Measurements from ENCODE around the gene DBR1. TPM values are rescaled to one million over a fixed set of nuclear protein-coding genes. Genes with fewer than 3 reads are reported as not detected.
A peak's percentile ranks its signal among the peaks of the same experiment; 100 is the strongest.

DBR1 gene, protein sequence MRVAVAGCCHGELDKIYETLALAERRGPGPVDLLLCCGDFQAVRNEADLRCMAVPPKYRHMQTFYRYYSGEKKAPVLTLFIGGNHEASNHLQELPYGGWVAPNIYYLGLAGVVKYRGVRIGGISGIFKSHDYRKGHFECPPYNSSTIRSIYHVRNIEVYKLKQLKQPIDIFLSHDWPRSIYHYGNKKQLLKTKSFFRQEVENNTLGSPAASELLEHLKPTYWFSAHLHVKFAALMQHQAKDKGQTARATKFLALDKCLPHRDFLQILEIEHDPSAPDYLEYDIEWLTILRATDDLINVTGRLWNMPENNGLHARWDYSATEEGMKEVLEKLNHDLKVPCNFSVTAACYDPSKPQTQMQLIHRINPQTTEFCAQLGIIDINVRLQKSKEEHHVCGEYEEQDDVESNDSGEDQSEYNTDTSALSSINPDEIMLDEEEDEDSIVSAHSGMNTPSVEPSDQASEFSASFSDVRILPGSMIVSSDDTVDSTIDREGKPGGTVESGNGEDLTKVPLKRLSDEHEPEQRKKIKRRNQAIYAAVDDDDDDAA
- 10.8 TPM for total RNA-seq (ENCODE audit: insufficient read depth, low replicate concordance)

DNA sequence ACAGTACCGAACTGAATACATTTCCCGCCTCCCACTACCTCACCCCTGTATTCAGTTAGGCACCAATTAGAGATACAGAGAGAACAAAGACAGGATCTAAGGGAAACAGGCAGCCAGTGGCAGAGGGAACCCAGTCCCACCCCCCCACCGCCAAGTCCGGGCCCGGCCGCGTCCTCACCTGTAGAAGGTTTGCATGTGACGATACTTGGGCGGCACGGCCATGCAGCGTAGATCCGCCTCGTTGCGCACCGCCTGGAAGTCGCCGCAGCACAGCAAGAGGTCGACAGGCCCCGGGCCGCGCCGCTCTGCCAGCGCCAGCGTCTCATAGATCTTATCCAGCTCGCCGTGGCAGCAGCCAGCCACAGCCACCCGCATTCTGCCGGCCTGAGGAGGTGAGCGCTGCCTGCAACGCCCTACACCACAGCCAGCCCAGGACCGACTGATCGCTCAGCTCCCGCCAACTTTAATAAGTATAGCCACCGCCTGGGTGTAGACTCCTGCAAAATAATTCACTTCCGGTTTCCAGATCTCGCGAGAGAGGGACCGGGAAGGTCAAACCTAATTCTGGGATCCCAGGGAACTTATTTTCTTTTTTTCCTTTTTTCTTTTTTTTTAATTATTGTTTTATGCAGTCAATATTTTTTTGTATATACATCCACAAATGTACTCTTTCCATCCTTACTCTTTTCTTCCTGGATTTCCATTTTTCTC is at the start of gene DBR1:
Gene DBR1, minus strand, starts transcription at position 501 of the 711 bp plus-strand sequence. Its CDS starts 126 bp downstream, at position 375.
- peak; percentile 92 for DNase-seq (ENCODE audit: low spot score)

DNA sequence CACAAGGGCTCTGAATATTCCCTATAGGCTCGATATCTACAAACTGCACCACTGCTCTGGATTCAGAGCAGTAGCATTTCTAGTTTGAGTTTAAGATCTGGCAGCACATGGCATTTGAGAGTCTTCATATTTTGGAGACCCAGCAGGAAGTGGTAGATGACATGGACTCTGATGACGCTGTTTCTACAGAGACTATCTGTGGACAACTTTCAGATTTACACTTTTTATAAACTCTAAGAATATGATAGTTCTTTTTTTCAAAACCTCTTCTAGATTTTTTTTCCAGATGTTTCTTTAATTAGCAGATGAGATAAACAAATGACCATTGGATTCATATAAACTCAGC is 48.2 kb upstream of the DBR1 start:
- no peak for DNase-seq (ENCODE audit: low spot score)

DNA sequence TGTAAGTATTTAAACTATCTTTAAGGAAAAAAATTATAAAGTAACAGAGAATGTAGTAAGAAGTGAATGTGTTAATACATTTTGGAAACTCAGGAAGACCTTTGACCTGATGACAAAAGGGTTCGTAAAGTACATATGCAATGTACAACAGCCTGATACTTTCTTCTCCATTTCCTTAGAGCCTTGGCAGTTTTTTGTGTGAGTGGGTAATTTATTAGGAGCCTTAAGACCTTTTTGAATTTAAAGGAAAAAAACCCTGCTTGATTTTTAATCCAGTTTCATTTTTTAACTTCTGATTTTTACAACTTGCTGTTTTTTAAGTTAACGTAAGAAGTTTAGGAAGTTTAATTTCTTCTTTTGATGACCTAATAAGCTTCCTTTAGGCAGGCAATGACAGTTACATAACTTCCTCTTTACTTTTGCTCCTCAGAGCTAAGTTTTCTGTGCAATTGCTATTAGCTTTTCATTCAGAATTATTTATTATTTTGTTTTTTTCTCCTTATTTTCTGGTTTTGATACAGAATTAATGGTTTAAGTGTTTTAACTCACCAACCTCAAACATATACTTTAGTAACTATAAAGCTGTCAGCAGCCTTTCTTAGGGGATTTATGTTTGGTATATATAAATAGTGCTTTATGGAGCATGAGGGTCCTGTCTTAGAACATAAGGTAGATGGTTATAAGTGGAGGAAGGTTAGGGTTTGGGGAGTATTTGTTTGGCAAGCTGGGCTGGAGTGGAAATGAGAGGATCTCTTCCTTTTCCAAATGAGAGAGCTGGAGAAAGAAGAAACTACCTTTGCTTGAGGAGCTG is 47.6 kb upstream of the DBR1 start:
- no peak for DNase-seq (ENCODE audit: low spot score)

DNA sequence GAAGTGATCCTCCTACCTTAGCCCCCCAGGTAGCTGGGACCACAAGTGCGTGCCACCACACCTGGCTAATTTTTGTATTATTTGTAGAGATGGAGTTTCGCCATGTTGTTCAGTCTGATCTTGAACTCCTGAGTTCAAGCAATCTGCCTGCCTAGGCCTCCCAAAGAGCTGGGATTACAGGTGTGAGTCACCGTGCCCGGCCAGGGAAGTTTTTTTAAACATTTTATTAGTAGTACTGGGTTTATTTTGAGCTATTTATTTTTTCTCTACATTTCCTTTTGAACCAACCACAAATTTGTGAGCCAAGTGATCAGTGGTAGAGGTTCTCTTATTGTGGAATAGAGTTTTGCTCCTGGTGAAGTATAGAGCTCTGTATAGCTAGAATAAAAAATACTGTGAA is 46.1 kb upstream of the DBR1 start:
- DNase-seq (ENCODE audit: low spot score): no peak

DNA sequence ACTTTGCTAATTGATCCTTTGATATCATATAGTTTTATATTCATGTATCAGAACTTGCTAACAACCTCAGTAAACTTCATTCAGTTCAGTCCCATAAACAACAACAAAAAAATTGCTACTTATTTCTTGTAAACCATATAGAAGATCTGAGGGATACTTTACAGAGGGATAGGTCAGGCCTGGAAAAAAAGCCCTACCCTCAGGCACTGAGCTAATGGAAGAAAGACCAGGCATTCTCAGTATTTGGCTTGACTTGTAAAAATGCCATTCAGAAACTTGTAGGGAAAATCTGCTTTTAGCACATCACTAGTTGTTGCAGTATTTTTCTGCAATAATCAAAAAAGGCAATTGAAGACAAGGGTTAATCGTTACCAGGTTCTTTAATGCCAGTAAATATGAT is 45.5 kb upstream of the DBR1 start:
- peak; percentile 2 for DNase-seq (ENCODE audit: low spot score)

DNA sequence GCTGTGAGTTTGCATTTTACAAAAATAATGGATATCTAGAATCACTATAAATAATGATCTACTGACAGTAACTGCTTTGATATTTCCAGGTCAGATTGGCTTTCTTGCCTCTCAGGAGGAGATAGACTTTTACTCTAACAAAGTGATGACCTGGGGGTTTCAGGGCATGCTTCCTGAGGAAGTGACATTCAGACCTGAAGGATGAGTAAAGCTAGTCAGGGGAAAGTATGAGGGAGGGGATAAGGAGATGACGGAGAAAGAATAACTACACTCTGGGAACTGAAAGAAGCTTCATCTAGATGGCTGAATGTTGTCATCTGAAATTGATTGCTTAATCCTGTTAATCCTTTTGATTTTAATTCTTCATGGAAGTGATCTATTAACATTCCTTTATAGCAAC is 44.5 kb upstream of the DBR1 start:
- no peak for DNase-seq (ENCODE audit: low spot score)

DNA sequence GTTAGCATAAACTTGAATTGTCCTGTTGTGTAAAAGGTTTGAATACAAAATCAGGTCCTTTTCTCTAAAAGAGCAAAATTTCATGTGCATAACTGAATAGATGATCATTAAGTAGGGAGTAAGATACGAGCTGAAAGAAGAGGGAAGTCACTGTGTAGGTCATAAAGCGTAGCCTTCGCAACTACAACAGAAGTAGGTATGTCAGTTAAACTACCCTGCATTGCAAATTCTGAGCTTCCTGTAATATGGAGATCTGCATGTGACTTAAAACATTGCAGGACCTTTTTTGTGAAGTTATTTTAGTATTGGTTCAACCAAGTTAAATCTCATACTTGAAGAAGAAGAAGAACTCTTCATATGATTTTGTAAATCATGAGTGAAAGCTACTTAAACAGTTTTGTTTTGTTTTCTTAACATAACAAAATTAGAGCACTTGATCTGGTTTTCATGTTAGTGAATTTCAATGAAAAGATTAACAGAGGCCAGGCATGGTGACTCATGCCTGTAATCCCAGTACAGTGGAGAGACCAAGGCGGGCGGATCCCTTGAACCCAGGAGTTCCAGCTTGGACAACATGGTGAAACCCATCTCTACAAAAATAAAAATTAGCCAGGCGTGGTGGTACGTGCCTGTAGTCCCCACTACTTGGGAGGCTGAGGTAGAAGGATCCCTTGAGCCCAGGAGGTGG is 38.8 kb upstream of the DBR1 start:
- DNase-seq (ENCODE audit: low spot score): no peak

DNA sequence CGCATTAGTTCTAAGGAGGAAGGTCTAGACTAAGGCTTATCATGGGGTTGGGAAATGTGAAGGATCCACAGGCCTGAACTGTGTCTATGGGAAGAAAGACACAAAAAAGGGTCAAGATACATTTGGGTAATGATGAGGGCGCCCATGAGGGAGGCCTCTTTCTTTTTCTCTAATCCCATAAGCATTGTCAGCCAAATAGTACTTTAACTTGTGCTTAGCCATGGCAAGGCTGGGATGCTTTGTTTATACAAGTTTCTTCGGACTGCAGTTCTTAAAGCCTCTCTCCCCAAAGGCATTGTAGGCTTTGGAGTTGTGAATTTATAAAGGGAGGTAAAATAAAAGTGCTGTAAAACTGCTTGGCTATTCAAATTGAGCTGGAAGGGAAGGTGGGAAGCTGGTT is 35.8 kb upstream of the DBR1 start:
- no peak for DNase-seq (ENCODE audit: low spot score)

DNA sequence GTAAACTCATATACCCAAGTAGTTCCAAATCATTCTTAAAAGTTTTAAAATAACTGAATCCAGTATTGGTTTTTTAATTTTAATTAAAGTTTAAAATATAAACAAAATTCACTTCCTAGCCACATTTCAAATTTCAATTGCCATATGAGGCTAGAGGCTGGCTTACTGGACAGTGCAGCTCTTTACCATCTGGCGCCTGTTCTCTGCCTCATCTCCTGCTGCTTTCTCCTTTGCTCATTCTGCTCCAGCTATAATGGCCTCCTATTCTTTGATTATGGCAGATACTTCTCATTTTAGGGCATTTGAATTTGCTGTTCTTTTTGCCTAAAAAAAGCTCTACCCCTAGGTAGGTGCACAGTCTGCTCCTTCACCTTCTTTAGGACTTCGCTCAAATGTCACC is 31.5 kb upstream of the DBR1 start:
- DNase-seq (ENCODE audit: low spot score): no peak

DNA sequence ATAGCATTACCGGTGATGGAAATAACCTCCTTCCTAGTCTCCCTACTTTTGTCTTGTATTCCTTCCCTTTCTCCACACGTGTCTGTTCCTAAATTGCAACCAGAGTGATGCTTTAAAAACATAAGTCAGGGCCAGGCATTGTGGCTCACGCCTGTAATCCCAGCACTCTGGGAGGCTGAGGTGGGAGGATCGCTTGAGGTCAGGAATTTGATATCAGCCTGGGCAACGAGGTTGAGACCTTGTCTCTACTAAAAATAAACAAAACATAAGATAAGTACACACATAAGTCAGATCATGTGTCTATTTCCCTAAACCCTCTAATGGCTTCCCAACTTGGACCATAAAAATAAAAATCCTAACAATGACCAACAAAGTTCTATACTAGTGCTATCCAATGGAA is 30.8 kb upstream of the DBR1 start:
- no peak for DNase-seq (ENCODE audit: low spot score)

DNA sequence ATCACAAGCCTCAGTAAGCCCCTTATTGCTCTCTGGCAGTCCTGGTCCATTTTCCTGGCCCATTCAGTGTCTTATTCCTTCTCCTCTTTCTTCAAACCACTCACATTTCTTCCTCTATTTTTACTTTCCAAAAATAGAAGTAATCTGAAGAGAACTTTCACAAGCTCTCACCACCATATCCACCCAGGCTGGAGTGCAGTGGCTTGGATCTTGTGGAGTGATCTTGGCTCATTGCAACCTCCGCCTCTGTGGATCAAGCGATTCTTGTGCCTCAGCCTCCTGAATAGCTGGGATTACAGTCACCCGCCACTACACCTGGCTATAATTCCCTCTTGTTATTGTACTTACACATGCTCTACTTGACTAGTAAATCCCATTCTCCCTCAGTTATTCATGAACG is 29.2 kb upstream of the DBR1 start:
- no peak for DNase-seq (ENCODE audit: low spot score)

DNA sequence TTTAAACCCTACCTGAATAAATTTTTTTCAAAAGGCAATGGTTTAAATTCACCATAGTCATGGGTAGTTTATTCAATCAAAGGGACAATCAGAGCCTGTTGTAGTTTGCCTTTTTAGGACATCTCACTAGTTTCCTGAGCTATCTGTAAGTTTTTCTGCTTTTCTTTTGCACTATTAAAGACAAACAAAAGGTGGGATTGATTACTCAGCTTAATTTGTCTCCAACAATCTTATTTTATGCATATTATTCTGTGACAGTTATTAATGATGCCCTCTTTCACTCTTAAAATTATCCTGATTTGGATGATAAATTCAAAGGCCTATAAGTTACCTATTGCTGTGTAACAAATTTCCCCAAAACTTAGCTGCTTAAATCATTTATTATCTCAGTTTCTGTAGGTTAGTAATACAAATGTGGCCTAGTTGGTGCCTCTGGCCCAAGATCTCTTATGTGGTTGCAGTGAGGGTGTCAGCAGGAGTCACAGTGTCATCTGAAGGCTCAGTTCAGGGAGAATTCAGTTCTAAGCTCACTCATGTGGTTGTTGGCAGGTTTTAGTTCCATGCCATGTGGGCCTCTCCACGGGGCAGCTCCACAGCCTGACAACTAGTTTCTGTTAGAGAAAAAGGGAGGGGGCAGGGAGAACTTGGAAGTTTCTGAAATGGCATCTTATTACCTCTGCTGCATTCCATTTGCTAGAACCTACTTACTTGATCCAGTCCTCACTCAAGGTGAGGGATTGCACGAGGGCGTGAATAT is 28.4 kb upstream of the DBR1 start:
- no peak for DNase-seq (ENCODE audit: low spot score)

DNA sequence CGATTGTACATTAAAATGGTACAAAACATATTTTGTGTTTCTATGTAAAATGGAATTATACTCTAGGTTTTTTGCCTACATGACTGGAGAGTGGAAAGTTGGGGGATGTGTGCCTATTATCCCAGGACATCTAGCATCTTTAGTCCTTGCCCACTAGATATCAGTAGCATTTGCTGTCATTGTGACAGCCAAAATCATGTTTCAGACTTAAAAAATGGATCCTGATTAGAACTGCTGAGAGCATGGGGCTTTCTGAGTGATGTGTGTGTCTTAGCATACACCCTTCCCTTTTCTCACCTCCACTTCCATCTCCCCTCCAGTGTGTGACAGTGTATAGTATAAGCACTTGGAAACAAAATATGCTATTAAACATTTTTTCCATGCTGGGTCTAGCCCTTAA is 25.7 kb upstream of the DBR1 start:
- DNase-seq (ENCODE audit: low spot score): no peak

DNA sequence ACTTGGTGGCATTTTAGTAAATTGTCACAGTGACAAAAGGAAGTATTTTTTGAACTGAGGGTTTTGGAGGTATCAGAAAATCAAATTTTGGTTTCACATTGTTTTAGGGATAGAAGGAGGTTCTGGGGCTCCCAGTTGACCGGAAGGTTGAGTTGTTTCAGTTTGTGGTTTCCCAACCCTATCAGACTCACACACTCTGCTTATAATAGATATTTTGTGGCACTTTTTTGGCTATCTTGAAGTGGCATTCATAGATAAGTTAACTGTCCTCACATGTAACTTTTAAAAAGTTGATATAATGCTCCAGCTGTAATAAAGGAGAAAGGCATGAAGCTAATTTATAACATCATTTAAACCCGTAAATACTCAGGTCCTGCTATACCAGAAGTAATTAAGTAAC is 25.1 kb upstream of the DBR1 start:
- no peak for DNase-seq (ENCODE audit: low spot score)

DNA sequence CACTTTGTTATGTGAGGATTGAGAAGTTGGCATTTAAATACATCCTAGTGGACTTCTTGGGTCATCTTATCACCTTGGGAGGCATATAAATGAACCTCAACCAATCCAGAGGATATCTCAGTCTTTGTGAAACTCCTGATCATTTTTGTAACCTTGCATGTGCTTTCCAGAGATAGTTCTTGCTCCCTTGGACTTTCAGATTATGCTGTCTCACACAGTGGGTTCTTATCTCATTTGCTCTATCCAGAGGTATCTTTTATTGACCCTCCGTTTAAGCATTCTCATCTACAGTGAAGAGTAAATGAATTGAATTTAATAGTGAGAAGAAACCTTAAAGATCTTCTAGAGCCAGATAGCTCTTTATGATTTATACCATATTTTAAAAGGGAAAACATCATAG is 22.8 kb upstream of the DBR1 start:
- DNase-seq (ENCODE audit: low spot score): no peak

DNA sequence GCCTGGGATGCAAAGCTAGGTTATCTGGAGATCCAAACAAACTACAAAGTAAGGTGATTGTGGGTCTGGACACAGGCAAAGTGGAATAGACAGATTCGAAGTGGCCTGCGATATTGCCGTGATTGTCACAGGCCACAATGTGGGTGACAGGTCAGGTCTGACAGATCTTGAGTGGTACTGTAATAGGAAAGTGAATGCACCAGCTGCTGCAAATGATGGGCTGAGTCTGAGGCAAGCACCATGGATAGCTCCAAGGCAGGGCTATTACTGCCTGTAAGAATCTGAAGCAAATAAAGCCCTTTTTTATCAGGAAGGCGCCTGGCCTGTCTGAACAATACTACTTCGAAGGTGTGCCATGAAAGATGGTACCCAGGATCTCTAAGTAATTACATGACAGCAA is 22.3 kb upstream of the DBR1 start:
- peak; percentile 32 for DNase-seq (ENCODE audit: low spot score)

DNA sequence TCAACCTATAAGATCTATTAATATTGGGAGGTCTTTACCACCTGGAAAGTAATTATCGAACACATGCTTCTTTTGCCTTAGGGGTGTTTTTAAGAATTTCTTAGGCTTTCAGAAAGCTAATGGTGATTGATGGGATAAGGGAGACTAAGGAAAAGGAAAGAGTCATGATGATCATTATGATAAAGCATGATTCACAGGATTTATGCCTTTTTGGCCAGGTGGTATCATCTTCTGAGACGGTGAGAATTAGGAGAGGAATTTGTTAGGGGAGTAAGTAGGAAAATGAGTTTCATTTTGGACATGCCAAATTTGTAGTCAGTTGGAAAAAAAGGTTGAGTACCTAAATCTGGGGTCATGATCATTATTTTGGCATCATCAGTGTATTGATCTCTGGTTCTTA is 21.3 kb upstream of the DBR1 start:
- DNase-seq (ENCODE audit: low spot score): no peak

DNA sequence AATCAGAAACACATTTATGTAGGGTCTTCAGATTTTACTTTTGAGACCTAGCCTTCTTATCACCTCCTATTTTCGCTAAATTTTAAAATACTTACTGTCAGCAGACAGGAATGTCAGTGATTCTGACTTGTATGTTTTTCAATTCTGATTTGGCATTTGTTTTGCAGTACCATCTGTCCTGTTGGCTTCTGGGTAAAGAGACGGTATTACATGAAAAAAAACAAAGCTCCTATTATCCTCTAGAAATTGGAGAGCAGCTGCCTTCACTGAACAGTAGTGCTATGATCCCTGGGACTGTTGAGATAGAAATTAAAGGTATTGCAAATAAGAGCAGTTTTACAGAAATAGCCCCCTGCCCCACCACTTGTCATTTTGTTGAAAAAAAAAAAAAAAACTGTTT is 20.8 kb upstream of the DBR1 start:
- DNase-seq (ENCODE audit: low spot score): no peak

DNA sequence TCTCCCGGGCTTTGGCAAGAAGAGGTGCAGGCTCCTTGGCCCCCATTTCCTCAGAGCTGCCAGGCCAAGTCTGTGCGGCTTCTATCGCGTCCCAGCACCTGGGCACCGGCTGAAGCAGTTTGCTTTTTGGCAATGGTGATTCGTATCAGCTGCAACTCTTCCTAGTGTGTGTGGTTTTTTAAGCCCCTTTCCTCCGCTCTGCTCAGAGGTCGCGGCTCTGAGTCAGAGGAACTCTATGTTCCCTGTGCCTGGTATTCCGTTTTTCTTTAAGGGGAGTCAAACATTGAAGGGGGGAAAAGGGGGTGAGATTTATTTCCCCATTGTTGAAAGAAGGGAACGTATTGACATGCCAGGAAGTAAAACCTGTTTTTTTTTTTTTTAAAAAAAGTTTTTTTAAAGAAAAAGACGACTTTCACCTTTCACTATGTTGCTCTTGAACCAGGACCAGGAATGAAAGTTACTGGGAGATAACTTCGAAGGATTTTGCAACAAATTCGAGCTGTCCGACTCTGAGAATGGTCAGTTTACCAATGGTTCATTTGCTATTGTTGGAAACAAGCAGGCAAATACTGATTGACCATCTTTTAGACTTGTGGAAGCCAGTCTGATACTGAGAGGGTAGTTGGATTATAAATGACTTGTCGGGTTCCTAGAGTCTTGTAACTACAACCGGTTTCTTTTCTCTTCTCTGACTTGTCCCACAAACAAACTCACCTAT is 13.5 kb upstream of the DBR1 start:
- DNase-seq (ENCODE audit: low spot score): no peak
